NCI-H774 (cell line): ENCODE measurements around the gene CHI3L1.

Source experiments
- DNase-seq: peaks from one replicate; lab custom pipeline; 2025; lab: John Stamatoyannopoulos, UW

The CHI3L1 gene

GRCh38 chr1:203168991-203169390 is 17.5 kb downstream of the CHI3L1 start:
- DNase-seq: no peak

GRCh38 chr1:203168256-203168786 is 18.2 kb downstream of the CHI3L1 start:
- DNase-seq: no peak

- no peak for DNase-seq
Observed at GRCh38 chr1:203167913-203168200, 18.6 kb downstream of the CHI3L1 start.

GRCh38 chr1:203167026-203167912 is 19.2 kb downstream of the CHI3L1 start:
- no peak for DNase-seq

GRCh38 chr1:203166192-203166940 is 20.1 kb downstream of the CHI3L1 start:
- no peak for DNase-seq

GRCh38 chr1:203165800-203166161 is 20.7 kb downstream of the CHI3L1 start:
- no peak for DNase-seq

- DNase-seq: no peak
Observed at GRCh38 chr1:203165101-203165799, 21.3 kb downstream of the CHI3L1 start.

- no peak for DNase-seq
Observed at GRCh38 chr1:203163891-203164635, 22.4 kb downstream of the CHI3L1 start.

- DNase-seq: no peak
Observed at GRCh38 chr1:203162403-203162802, 24.1 kb downstream of the CHI3L1 start.

GRCh38 chr1:203161703-203162102 is 24.8 kb downstream of the CHI3L1 start:
- DNase-seq: no peak

GRCh38 chr1:203161175-203161574 is 25.3 kb downstream of the CHI3L1 start:
- no peak for DNase-seq

- DNase-seq: no peak
Observed at GRCh38 chr1:203159844-203160243, 26.7 kb downstream of the CHI3L1 start.

GRCh38 chr1:203158960-203159665 is 27.4 kb downstream of the CHI3L1 start:
- no peak for DNase-seq

- DNase-seq: no peak
Observed at GRCh38 chr1:203158423-203158822, 28.1 kb downstream of the CHI3L1 start.

GRCh38 chr1:203156280-203156679 is 30.2 kb downstream of the CHI3L1 start:
- no peak for DNase-seq

GRCh38 chr1:203153989-203154821 is 32.3 kb downstream of the CHI3L1 start:
- DNase-seq: no peak

GRCh38 chr1:203153051-203153988 is 33.2 kb downstream of the CHI3L1 start:
- no peak for DNase-seq

- no peak for DNase-seq
Observed at GRCh38 chr1:203152158-203153034, 34.1 kb downstream of the CHI3L1 start.
